Measurements from ENCODE around the gene MTMR1.

- no peak for TF ChIP-seq CTCF (IDR thresholded peaks at IDR 0.05; ENCODE audit: poor library complexity)
- no peak for TF ChIP-seq EZH2 (IDR thresholded peaks at IDR 0.05; ENCODE audit: borderline replicate concordance)
- TF ChIP-seq EZH2phosphoT487 (IDR thresholded peaks at IDR 0.05; ENCODE audit: low read depth, severe bottlenecking, unreplicated experiment): no peak
Measured at GRCh38 chrX:150663073-150663472, 30.1 kb upstream of the MTMR1 start.
